Activated CD4-positive, alpha-beta memory T cell treated with anti-CD3 and anti-CD28 coated beads for 36 hours (primary cell): ENCODE data around the gene LTB4R2. TPM values are rescaled to one million over a fixed set of nuclear protein-coding genes. Genes with fewer than 3 reads are reported as not detected.
A peak's percentile ranks its signal among the peaks of the same experiment; 100 is the strongest.
"Not testable (repeated sequence)": the region's sequence is repeated elsewhere in the genome, so short reads cannot be mapped to it uniquely, and the experiment has no call there.

Source experiments
- CTCF ChIA-PET: fragments of 350-600 bp; sonication (Branson Sonifier 250); formaldehyde crosslinking; loops from one replicate; lab custom pipeline; 2021; ENCODE audit warnings: antibody characterized with exemption, inconsistent platforms; lab: Charles Lee
- POLR2A ChIA-PET: fragments of 350-600 bp; sonication (Branson Sonifier 250); formaldehyde crosslinking; loops from one replicate; lab custom pipeline; 2021; ENCODE audit warnings: antibody characterized with exemption; lab: Charles Lee
- DNase-seq: peaks from one replicate; pipeline ENCODE4 v3.0.0-alpha.2; 2020
- H3K27ac Mint-ChIP-seq: one replicate; pipeline ENCODE4 v1.8.0; 2021; ENCODE audit warnings: mixed read lengths
- H3K27me3 Mint-ChIP-seq: one replicate; pipeline ENCODE4 v1.8.0; 2021; ENCODE audit warnings: mixed read lengths
- H3K36me3 Mint-ChIP-seq: one replicate; pipeline ENCODE4 v1.8.0; 2021; ENCODE audit warnings: mixed read lengths
- H3K4me1 Mint-ChIP-seq: one replicate; pipeline ENCODE4 v1.8.0; 2021; ENCODE audit warnings: low read depth, mixed read lengths
- H3K4me3 Mint-ChIP-seq: one replicate; pipeline ENCODE4 v1.8.0; 2021; ENCODE audit warnings: mild to moderate bottlenecking, mixed read lengths
- H3K9me3 Mint-ChIP-seq: one replicate; pipeline ENCODE4 v1.8.0; 2021; ENCODE audit warnings: mixed read lengths
- intact Hi-C: fragments of 100-400 bp; cut with micrococcal nuclease; formaldehyde crosslinking; loops from one replicate; pipeline ENCODE4 v1.15.1; 2023
- total RNA-seq, 2 experiments: library from RNA; stranded (reverse); gene quantifications; one replicate each; pipeline ENCODE4 v1.2.3, GENCODE V29; 2021

LTB4R2 gene
- total RNA-seq, 2 experiments from 2014 or later = 9.4 to 9.6 TPM

DNA sequence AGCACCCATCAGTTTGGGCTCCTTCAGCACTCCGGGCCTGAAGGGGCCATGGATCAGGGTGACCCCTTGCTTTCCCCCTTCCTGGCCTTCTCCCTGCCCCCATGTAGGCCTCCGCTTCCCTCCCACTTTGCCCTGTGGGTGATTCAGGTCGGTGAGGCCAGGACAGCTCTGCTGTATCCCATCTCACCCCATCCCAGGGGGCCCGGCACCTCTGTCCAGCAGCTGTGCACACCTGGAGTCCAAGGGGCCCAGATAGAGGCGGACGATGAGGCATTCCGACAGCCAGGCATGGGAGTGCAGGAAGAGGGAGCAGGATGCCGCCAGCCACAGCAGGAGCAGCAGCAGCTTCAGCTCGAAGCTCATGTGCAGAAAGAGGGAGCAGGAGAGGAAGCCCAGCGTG is 12.7 kb downstream of the LTB4R2 start:
- DNase-seq = no peak
- H3K36me3 Mint-ChIP-seq = no peaks in the 10 kb centered on the region
- ChIA-PET CTCF (interaction anchor here (0.6 to 25.4 kb wide), 6 partner anchors 10 to 111 kb away, joined by 3 to 968 read pairs (median 18); partner anchors contain the start of genes CBLN3, CIDEB, KHNYN and LTB4R), POLR2A (no interaction called here)
- no peaks in the 10 kb centered on the region for H3K9me3 Mint-ChIP-seq
- H3K4me3 Mint-ChIP-seq = no peak overlapping the region
- H3K4me1 Mint-ChIP-seq = peaks cover 7% of the 10 kb centered on the region
- intact Hi-C loops = no loop called here
- no peaks in the 10 kb centered on the region for H3K27me3 Mint-ChIP-seq
- no peak overlapping the region for H3K27ac Mint-ChIP-seq

GRCh38 chr14:24323341-24323740 is 13.4 kb downstream of the LTB4R2 start:
- Mint-ChIP-seq H3K27ac (no peak overlapping the region), H3K36me3 (no peaks in the 10 kb centered on the region), H3K4me3 (no peak overlapping the region), H3K9me3 (no peaks in the 10 kb centered on the region), H3K4me1 (peaks cover 3% of the 10 kb centered on the region), H3K27me3 (no peaks in the 10 kb centered on the region)
- POLR2A ChIA-PET = no interaction called here
- DNase-seq = no peak
- intact Hi-C loops = no loop called here
- CTCF ChIA-PET = interaction anchor here (0.6 to 25.4 kb wide), 5 partner anchors 10 to 110 kb away, joined by 3 to 968 read pairs (median 31); partner anchors contain the start of genes CBLN3, CIDEB, KHNYN and LTB4R

GRCh38 chr14:24324024-24324423 is 14.1 kb downstream of the LTB4R2 start:
- POLR2A ChIA-PET = interaction anchor here (0.6 kb wide), 1 partner anchor 110 kb away, joined by 4 read pairs; no protein-coding TSS in a partner anchor
- peaks cover 8% of the 10 kb centered on the region for H3K4me1 Mint-ChIP-seq
- no peak overlapping the region for H3K27ac Mint-ChIP-seq
- H3K4me3 Mint-ChIP-seq = no peak overlapping the region
- no peak for DNase-seq
- no peaks in the 10 kb centered on the region for H3K27me3 Mint-ChIP-seq
- no peaks in the 10 kb centered on the region for H3K9me3 Mint-ChIP-seq
- no peaks in the 10 kb centered on the region for H3K36me3 Mint-ChIP-seq
- intact Hi-C loops = no loop called here
- CTCF ChIA-PET = interaction anchor here (7.2 to 25.4 kb wide), 3 partner anchors 9 to 109 kb away, joined by 31 to 968 read pairs (median 235); partner anchors contain the start of genes CBLN3, CIDEB, KHNYN and LTB4R

- peaks cover 19% of the 10 kb centered on the region for H3K4me1 Mint-ChIP-seq
- ChIA-PET POLR2A (no interaction called here), CTCF (interaction anchor here (1.0 to 25.4 kb wide), 5 partner anchors 9 to 108 kb away, joined by 3 to 968 read pairs (median 5); partner anchors contain the start of genes CBLN3, CIDEB, KHNYN and LTB4R)
- DNase-seq = no peak
- intact Hi-C loops = no loop called here
- no peaks in the 10 kb centered on the region for H3K27me3 Mint-ChIP-seq
- no peaks in the 10 kb centered on the region for H3K9me3 Mint-ChIP-seq
- no peaks in the 10 kb centered on the region for H3K36me3 Mint-ChIP-seq
- no peak overlapping the region for H3K4me3 Mint-ChIP-seq
- H3K27ac Mint-ChIP-seq = no peak overlapping the region
Measured at GRCh38 chr14:24325041-24325530, 15.1 kb downstream of the LTB4R2 start.

- Mint-ChIP-seq H3K27ac (no peak overlapping the region), H3K4me1 (peaks cover 20% of the 10 kb centered on the region), H3K9me3 (no peaks in the 10 kb centered on the region), H3K36me3 (no peaks in the 10 kb centered on the region), H3K27me3 (no peaks in the 10 kb centered on the region), H3K4me3 (no peak overlapping the region)
- no peak for DNase-seq
- ChIA-PET CTCF (interaction anchor here (1.0 to 25.4 kb wide), 3 partner anchors 14 to 108 kb away, joined by 3 to 968 read pairs (median 235); partner anchors contain the start of genes CBLN3, CIDEB, KHNYN and LTB4R), POLR2A (no interaction called here)
- intact Hi-C loops = no loop called here
Measured at GRCh38 chr14:24325963-24326362, 16.0 kb downstream of the LTB4R2 start.

DNA sequence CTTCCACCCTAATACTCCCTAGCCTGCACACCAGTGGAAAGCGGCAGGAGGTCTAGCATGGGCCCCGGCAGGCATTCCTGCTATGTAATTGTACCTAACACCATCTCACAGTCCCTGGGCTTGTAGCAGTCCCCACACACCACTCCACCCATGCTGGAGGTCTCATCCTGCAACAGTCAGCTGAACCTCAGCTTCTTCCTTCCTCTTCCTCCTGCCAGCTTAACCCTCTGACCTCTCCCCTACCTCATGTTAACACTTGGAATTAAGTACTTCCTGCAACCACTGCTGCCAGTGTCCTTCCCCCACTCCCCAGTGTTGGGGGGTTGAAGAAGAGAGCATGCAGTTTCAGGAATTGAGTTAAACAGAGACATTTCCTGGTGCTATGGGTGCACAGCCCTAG is 17.4 kb downstream of the LTB4R2 start:
- POLR2A ChIA-PET = no interaction called here
- no peak for DNase-seq
- Mint-ChIP-seq H3K4me3 (no peak overlapping the region), H3K36me3 (no peaks in the 10 kb centered on the region), H3K9me3 (no peaks in the 10 kb centered on the region), H3K27ac (no peak overlapping the region), H3K27me3 (peaks cover 3% of the 10 kb centered on the region), H3K4me1 (peaks cover 27% of the 10 kb centered on the region)
- CTCF ChIA-PET = interaction anchor here (0.9 to 25.4 kb wide), 6 partner anchors 9 to 236 kb away, joined by 3 to 968 read pairs (median 4); partner anchors contain the start of genes CBLN3, CIDEB, KHNYN and LTB4R
- intact Hi-C loops = no loop called here

DNA sequence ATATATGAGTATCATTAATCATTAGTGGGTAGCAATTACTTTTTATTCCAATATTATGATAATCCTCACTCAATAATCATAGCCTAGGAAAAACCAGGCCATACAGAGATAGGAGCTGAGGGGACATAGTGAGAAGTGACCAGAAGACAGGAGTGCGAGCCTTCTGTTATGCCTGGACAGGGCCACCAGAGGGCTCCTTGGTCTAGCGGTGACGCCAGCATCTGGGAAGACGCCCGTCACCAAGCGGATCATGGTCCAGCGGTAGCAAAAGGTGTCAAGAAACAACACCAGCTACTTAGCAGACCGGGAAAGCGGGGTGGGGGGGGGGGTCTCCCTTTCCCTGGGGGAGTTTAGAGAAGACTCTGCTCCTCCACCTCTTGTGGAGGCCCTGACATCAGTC is 18.0 kb downstream of the LTB4R2 start:
- intact Hi-C loops, H3K27ac Mint-ChIP-seq: not testable (repeated sequence)

DNA sequence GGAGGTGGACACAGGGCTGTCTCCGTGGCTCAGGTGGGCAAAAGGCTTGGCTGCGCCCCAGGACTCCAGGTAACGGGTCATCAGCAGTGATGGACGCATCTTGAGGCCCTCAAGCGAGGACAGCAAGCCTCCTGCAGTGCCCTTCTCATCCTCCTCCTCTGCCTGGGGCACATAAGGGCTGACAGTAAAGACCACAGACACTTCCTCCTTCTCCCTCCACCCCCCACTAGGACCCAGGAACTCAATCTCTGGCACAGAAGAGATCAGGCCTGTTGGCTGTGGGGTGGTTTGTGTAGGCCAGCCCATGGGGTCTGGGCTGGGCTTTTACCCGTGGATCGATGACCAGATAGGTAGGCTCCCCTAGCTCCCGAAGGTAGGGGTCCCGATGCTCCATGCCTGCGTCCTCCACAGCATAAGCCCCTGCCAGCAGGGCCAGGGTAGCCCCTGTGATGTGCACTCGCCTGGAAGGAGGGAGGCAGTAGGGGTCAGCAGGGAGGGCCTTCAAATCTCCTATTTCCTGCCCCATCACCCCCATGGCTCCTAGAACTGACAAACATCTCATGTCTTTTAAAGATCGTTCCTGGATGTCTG is 19.2 kb downstream of the LTB4R2 start:
- ChIA-PET POLR2A (interaction anchor here (0.9 kb wide), 1 partner anchor 101 kb away, joined by 3 read pairs; the partner anchor contains the start of genes CBLN3 and KHNYN), CTCF (interaction anchor here (0.7 to 25.4 kb wide), 5 partner anchors 8 to 156 kb away, joined by 3 to 968 read pairs (median 3); partner anchors contain the start of genes CBLN3, CIDEB, KHNYN and LTB4R)
- H3K27me3 Mint-ChIP-seq = peaks cover 12% of the 10 kb centered on the region
- no peak for DNase-seq
- H3K36me3 Mint-ChIP-seq = no peaks in the 10 kb centered on the region
- intact Hi-C loops = no loop called here
- no peak overlapping the region for H3K4me3 Mint-ChIP-seq
- peak overlapping the region; percentile 42 for H3K27ac Mint-ChIP-seq
- H3K9me3 Mint-ChIP-seq = no peaks in the 10 kb centered on the region
- H3K4me1 Mint-ChIP-seq = peaks cover 40% of the 10 kb centered on the region

More for the DNA sequence above, 18.0 kb downstream of the LTB4R2 start:
- H3K27me3 Mint-ChIP-seq, H3K4me3 Mint-ChIP-seq, POLR2A ChIA-PET, H3K36me3 Mint-ChIP-seq, H3K9me3 Mint-ChIP-seq: not testable (repeated sequence)
- CTCF ChIA-PET = interaction anchor here (0.6 to 25.4 kb wide), 7 partner anchors 9 to 236 kb away, joined by 3 to 968 read pairs (median 4); partner anchors contain the start of genes CBLN3, CIDEB, KHNYN and LTB4R
- H3K4me1 Mint-ChIP-seq = peaks cover 31% of the 10 kb centered on the region
- peak; percentile 60 for DNase-seq

DNA sequence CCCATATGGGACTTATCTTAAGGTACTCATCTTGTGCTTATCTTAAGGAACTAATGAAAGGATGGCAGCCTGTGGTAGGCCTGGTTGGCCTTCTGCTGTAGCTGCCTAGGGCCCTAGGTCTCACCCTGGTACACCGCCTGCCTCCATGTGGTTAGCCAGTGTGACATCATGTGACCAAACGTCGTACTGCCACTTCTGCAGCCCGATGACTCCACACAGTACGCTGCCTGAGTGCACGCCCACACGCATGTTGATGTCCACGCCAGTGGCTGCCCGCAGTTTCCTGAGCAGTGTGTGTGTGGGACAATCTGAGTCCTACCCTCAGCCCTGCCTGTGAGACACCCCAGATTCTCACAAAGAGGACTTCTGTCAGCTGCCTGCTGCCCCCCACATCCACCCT is 19.8 kb downstream of the LTB4R2 start:
- Mint-ChIP-seq H3K27ac (peak overlapping the region; percentile 42), H3K36me3 (no peaks in the 10 kb centered on the region), H3K9me3 (no peaks in the 10 kb centered on the region), H3K4me1 (peaks cover 42% of the 10 kb centered on the region), H3K27me3 (peaks cover 14% of the 10 kb centered on the region), H3K4me3 (no peak overlapping the region)
- POLR2A ChIA-PET = interaction anchor here (0.9 kb wide), 1 partner anchor 100 kb away, joined by 3 read pairs; the partner anchor contains the start of genes CBLN3 and KHNYN
- CTCF ChIA-PET = interaction anchor here (0.7 to 25.4 kb wide), 5 partner anchors 20 to 156 kb away, joined by 3 to 968 read pairs (median 3); partner anchors contain the start of genes CBLN3, CIDEB, KHNYN and LTB4R
- peak; percentile 84 for DNase-seq
- intact Hi-C loops = loop anchor here (5.0 kb wide), 1 partner anchor 38 kb away; the partner anchor contains the start of gene NFATC4

- H3K4me3 Mint-ChIP-seq = no peak overlapping the region
- peaks cover 47% of the 10 kb centered on the region for H3K4me1 Mint-ChIP-seq
- CTCF ChIA-PET = interaction anchor here (0.6 to 25.4 kb wide), 5 partner anchors 10 to 222 kb away, joined by 3 to 968 read pairs (median 6); partner anchors contain the start of genes CBLN3, CIDEB, KHNYN and LTB4R
- H3K36me3 Mint-ChIP-seq = peaks cover under 1% of the 10 kb centered on the region
- no peaks in the 10 kb centered on the region for H3K9me3 Mint-ChIP-seq
- no peak for DNase-seq
- intact Hi-C loops = loop anchor here (5.0 kb wide), 1 partner anchor 36 kb away; the partner anchor contains the start of gene NFATC4
- POLR2A ChIA-PET = interaction anchor here (1.0 kb wide), 2 partner anchors 88 to 106 kb away, joined by 3 to 6 read pairs; partner anchors contain the start of gene TINF2
- H3K27me3 Mint-ChIP-seq = peaks cover 21% of the 10 kb centered on the region
- no peak overlapping the region for H3K27ac Mint-ChIP-seq
Measured at GRCh38 chr14:24330973-24331674, 21.2 kb downstream of the LTB4R2 start.

DNA sequence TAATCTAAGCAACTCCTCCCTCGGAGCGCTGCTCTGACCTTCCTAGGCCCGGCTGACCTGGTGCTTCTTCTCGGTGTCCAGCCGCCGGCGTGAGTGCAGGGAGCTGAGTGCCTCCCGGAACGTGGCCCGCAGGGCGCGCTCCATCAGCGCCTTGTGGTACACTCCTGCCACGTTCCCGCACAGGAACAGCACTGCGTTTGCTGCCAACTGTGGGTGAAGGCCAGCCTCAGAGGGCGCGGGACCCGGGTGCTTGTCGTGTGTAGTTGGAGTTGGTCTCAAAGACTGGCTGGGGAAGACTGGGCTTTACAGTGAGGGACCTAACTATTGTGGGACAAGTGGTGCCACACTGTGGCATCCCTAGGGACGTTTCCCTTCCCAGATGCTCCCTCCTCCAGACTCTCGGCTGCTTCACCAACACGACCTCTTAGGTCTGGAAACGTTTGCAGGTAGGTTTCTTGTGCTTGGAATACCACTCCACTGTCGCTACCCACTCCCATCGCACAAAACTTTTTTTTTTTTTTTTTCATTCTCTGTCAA is 21.9 kb downstream of the LTB4R2 start:
- Mint-ChIP-seq H3K4me3 (peak overlapping the region; percentile 78), H3K27me3 (peaks cover 21% of the 10 kb centered on the region), H3K27ac (peak overlapping the region; percentile 30), H3K4me1 (peaks cover 47% of the 10 kb centered on the region), H3K9me3 (no peaks in the 10 kb centered on the region), H3K36me3 (peaks cover 6% of the 10 kb centered on the region)
- POLR2A ChIA-PET = interaction anchor here (0.7 to 3.4 kb wide), 6 partner anchors 14 to 132 kb away, joined by 3 to 67 read pairs (median 4); partner anchors contain the start of genes CBLN3, KHNYN and TINF2
- CTCF ChIA-PET = interaction anchor here (0.6 to 25.4 kb wide), 11 partner anchors 11 to 223 kb away, joined by 3 to 968 read pairs (median 6); partner anchors contain the start of genes CBLN3, CIDEB, KHNYN and LTB4R
- no peak for DNase-seq
- intact Hi-C loops = loop anchor here (1.0 to 5.0 kb wide), 6 partner anchors 21 to 347 kb away; partner anchors contain the start of genes LTB4R, LTB4R2, NFATC4 and RABGGTA
